ENCODE results near the gene KDM6A.

GRCh38 chrX:44938111-44938510 lies 65.1 kb downstream of the KDM6A start:
- TF ChIP-seq ZBTB20 (CRISPR knock-in tag; IDR thresholded peaks at IDR 0.05; ENCODE audit: borderline replicate concordance, low read depth) = no peak
- TF ChIP-seq ZNF782 (CRISPR knock-in tag; IDR thresholded peaks at IDR 0.05; ENCODE audit: borderline replicate concordance) = no peak
- TF ChIP-seq KDM5B (CRISPR knock-in tag; IDR thresholded peaks at IDR 0.05; ENCODE audit: borderline replicate concordance) = no peak
- no peak for TF ChIP-seq GLI4 (CRISPR knock-in tag; IDR thresholded peaks at IDR 0.05; ENCODE audit: borderline replicate concordance)
- TF ChIP-seq ZNF121 (CRISPR knock-in tag; IDR thresholded peaks at IDR 0.05) = no peak
- TF ChIP-seq ZNF883 (CRISPR knock-in tag; IDR thresholded peaks at IDR 0.05; ENCODE audit: not compliant biosample characterization) = no peak
- TF ChIP-seq JUND (CRISPR knock-in tag; IDR thresholded peaks at IDR 0.05) = no peak
- TF ChIP-seq, protein P1, sequence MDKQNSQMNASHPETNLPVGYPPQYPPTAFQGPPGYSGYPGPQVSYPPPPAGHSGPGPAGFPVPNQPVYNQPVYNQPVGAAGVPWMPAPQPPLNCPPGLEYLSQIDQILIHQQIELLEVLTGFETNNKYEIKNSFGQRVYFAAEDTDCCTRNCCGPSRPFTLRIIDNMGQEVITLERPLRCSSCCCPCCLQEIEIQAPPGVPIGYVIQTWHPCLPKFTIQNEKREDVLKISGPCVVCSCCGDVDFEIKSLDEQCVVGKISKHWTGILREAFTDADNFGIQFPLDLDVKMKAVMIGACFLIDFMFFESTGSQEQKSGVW (CRISPR knock-in tag; IDR thresholded peaks at IDR 0.05; ENCODE audit: borderline replicate concordance) = no peak
